Measurements from ENCODE around the gene COL17A1.

COL17A1 gene

GRCh38 chr10:104053201-104053600, 32.5 kb downstream of the COL17A1 start:
- DNase-seq (ENCODE audit: low read depth, low spot score), result no peak

GRCh38 chr10:104052431-104052830, 33.2 kb downstream of the COL17A1 start:
- DNase-seq (ENCODE audit: low read depth, low spot score), result no peak

- DNase-seq (ENCODE audit: low read depth, low spot score), result no peak
These were observed 36.0 kb downstream of the COL17A1 start for GRCh38 chr10:104049504-104050250.

- DNase-seq (ENCODE audit: low read depth, low spot score), result no peak
These were observed 39.0 kb downstream of the COL17A1 start for GRCh38 chr10:104046651-104047050.

GRCh38 chr10:104045151-104046089, 40.3 kb downstream of the COL17A1 start:
- no peak for DNase-seq (ENCODE audit: low read depth, low spot score)

- no peak for DNase-seq (ENCODE audit: low read depth, low spot score)
These were observed 41.8 kb downstream of the COL17A1 start for GRCh38 chr10:104043854-104044253.

- DNase-seq (ENCODE audit: low read depth, low spot score), result no peak
These were observed 42.4 kb downstream of the COL17A1 start for GRCh38 chr10:104043185-104043830.

- DNase-seq (ENCODE audit: low read depth, low spot score), result no peak
These were observed 43.7 kb downstream of the COL17A1 start for GRCh38 chr10:104041891-104042535.

- DNase-seq (ENCODE audit: low read depth, low spot score), result no peak
These were observed 44.6 kb downstream of the COL17A1 start for GRCh38 chr10:104040862-104041789.

GRCh38 chr10:104040382-104040781, 45.3 kb downstream of the COL17A1 start:
- no peak for DNase-seq (ENCODE audit: low read depth, low spot score)

GRCh38 chr10:104038958-104039752, 46.5 kb downstream of the COL17A1 start:
- no peak for DNase-seq (ENCODE audit: low read depth, low spot score)

GRCh38 chr10:104038537-104038936, 47.1 kb downstream of the COL17A1 start:
- DNase-seq (ENCODE audit: low read depth, low spot score), result no peak

- no peak for DNase-seq (ENCODE audit: low read depth, low spot score)
These were observed 48.3 kb downstream of the COL17A1 start for GRCh38 chr10:104037261-104037951.

- no peak for DNase-seq (ENCODE audit: low read depth, low spot score)
These were observed 49.0 kb downstream of the COL17A1 start for GRCh38 chr10:104036518-104037260.

GRCh38 chr10:104036069-104036384, 49.7 kb downstream of the COL17A1 start:
- no peak for DNase-seq (ENCODE audit: low read depth, low spot score)

- no peak for DNase-seq (ENCODE audit: low read depth, low spot score)
These were observed 50.2 kb downstream of the COL17A1 start for GRCh38 chr10:104035194-104036068.

- DNase-seq (ENCODE audit: low read depth, low spot score), result no peak
These were observed 51.1 kb downstream of the COL17A1 start for GRCh38 chr10:104034401-104035193.

All from activated naive CD8-positive, alpha-beta T cell treated with anti-CD3 and anti-CD28 coated beads, Interleukin-2, amount 50 U/mL, for 16 hours (primary cell).